ENCODE results near the gene TMPRSS11D. TPM values are rescaled to one million over a fixed set of nuclear protein-coding genes. Genes with fewer than 3 reads are reported as not detected.

Gene TMPRSS11D
- total and polyA plus RNA-seq, 2 of the 4 experiments (the other 2 are of a cell fraction) = not detected

DNA sequence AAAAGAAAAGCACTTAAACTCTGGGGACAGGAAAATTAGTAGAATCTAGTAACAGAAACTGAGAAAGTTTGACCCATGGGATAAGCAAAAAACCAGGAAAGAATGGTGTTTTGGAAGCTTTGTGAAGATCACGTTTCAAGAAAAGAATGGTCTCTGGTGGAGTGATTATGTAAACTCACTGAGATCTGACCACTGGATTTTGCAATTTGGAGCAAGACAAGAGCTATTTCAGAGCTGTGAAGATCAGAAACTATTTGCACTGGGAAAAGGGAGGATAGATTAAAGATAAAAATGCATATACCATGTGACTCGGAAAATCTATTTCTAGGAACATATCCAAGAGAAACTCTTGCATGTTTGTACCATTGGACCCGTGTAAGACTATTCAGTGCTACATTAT, 4.3 kb downstream of the TMPRSS11D start (continued):
- TF ChIP-seq RCOR1 (IDR thresholded peaks at IDR 0.05; ENCODE audit: insufficient replicate concordance, low read length) (no peak), RAD21 (IDR thresholded peaks at IDR 0.05; ENCODE audit: low read length) (no peak)

DNA sequence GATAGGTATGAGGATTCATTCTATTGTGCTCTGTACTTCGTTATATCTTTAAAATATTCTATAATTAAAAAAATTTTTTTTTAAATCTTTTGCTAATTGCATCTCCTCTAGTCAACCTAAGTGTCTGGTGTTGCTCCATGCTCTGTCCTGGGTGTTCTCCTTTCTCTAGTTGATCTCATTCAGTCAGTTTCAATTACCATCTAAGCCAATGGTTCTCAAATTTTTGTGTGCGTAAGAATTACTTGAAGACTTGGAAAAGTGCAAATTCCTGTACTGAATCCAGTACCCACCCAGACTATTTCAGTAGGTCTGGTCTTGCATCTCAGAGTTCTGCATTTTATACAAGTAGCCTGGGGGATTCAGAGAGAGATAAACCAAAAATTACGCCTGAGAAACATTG, 6.7 kb downstream of the TMPRSS11D start:
- Histone ChIP-seq H3K23ac (ENCODE audit: low read depth, low read length) (no peak overlapping the region), H3K27me3 (ENCODE audit: control insufficient read depth, insufficient read depth, low read length) (no peaks in the 10 kb centered on the region), H2AK5ac (ENCODE audit: low read depth, low read length) (no peak overlapping the region), H3K9me3 (ENCODE audit: control insufficient read depth, insufficient read depth, low read length) (no peaks in the 10 kb centered on the region), H3K4me3 (ENCODE audit: insufficient read depth, low read depth, low read length) (no peak overlapping the region), H2BK5ac (ENCODE audit: low read depth, low read length, poor library complexity, severe bottlenecking) (no peak overlapping the region), H3K18ac (ENCODE audit: low read depth, low read length) (no peak overlapping the region), H3K4me1 (ENCODE audit: control insufficient read depth, insufficient read depth, low read length) (peaks cover 3% of the 10 kb centered on the region; the same call in 1 of the 2 replicates), H4K20me1 (ENCODE audit: insufficient read depth, low read length) (no peaks in the 10 kb centered on the region), H2BK20ac (ENCODE audit: low read depth, low read length) (no peak overlapping the region), H4K8ac (ENCODE audit: low read depth in 2 of 2, low read length in 2 of 2) (no peak overlapping the region), H4K5ac (ENCODE audit: low read depth, low read length) (no peak overlapping the region), H3K79me1 (ENCODE audit: low read depth in 1 of 2, low read length in 2 of 2) (no peaks in the 10 kb centered on the region), H3K9me1 (ENCODE audit: insufficient read depth, low read length) (no peaks in the 10 kb centered on the region), H3K14ac (replicated peaks; ENCODE audit: low read depth, low read length) (no peak overlapping the region), H4K91ac (ENCODE audit: insufficient read depth, low read depth, low read length) (no peak overlapping the region), H3K9ac (ENCODE audit: low read depth, low read length) (no peak overlapping the region), H2BK15ac (ENCODE audit: low read depth, low read length) (no peak overlapping the region), H2AFZ (replicated peaks; ENCODE audit: low read length, poor library complexity) (no peak overlapping the region), H3K36me3 (ENCODE audit: control insufficient read depth, insufficient read depth, low read length) (no peaks in the 10 kb centered on the region), H2AK9ac (replicated peaks; ENCODE audit: low read depth, low read length, poor library complexity) (no peak overlapping the region), H2BK120ac (ENCODE audit: low read depth, low read length) (no peak overlapping the region), H3K4me2 (ENCODE audit: low read depth, low read length) (no peak overlapping the region), H3K4ac (ENCODE audit: low read depth, low read length) (no peak overlapping the region), H3K56ac (ENCODE audit: extremely low read depth, insufficient read depth, low read length) (no peak overlapping the region), H3K27ac (ENCODE audit: insufficient read depth, low read length) (no peak overlapping the region)
- DNase-seq (no peak), ATAC-seq (ENCODE audit: low read depth) (no peak)
- in situ Hi-C loops (cut with MboI; ENCODE audit: low sequenced_read_pairs) = loop anchor here (10.0 kb wide), 1 partner anchor 298 kb away; no protein-coding TSS in a partner anchor
- no TSS peak for BruUV-seq (replicated peaks)
- dilution Hi-C loops (cut with HindIII; ENCODE audit: low sequenced_read_pairs, unreplicated experiment) = no loop called here
- TF ChIP-seq, protein P1, sequence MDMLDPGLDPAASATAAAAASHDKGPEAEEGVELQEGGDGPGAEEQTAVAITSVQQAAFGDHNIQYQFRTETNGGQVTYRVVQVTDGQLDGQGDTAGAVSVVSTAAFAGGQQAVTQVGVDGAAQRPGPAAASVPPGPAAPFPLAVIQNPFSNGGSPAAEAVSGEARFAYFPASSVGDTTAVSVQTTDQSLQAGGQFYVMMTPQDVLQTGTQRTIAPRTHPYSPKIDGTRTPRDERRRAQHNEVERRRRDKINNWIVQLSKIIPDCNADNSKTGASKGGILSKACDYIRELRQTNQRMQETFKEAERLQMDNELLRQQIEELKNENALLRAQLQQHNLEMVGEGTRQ (IDR thresholded peaks at IDR 0.05; ENCODE audit: low read depth, low read length) = no peak
- TF ChIP-seq RAD21 (IDR thresholded peaks at IDR 0.05; ENCODE audit: low read length) = no peak
- TF ChIP-seq NFE2L2 (IDR thresholded peaks at IDR 0.05; ENCODE audit: low read depth, low read length) = no peak
- no peak for TF ChIP-seq CEBPB (IDR thresholded peaks at IDR 0.05; ENCODE audit: low read depth, low read length)
- TF ChIP-seq MAZ (IDR thresholded peaks at IDR 0.05; ENCODE audit: borderline replicate concordance, low read depth, low read length) = no peak
- no peak for TF ChIP-seq SMC3 (IDR thresholded peaks at IDR 0.05; ENCODE audit: low read depth, low read length)
- ChIA-PET CTCF (no interaction called here), POLR2A (ENCODE audit: unreplicated experiment) (no interaction called here)
- WGBS, 2 experiments (ENCODE audit: extremely low coverage in 2 of 2, insufficient read length in 1 of 2) = no CpG with 5 or more reads among the region's 3 CpGs
- intact Hi-C loops (cut with micrococcal nuclease) = no loop called here
